GM12872 (cell line): ENCODE measurements around the gene OXER1.

Experiments
- TF ChIP-seq, protein P1 (sequence below): IDR thresholded peaks from 3 replicates; pipeline ENCODE4 v1.5.1; 2011; ENCODE audit warnings: low read depth, mild to moderate bottlenecking, low read length, moderate library complexity; ENCODE audit not compliant: insufficient read depth

The OXER1 gene

GRCh38 chr2:42799881-42800280, 35.9 kb upstream of the OXER1 start:
- TF ChIP-seq, protein P1, sequence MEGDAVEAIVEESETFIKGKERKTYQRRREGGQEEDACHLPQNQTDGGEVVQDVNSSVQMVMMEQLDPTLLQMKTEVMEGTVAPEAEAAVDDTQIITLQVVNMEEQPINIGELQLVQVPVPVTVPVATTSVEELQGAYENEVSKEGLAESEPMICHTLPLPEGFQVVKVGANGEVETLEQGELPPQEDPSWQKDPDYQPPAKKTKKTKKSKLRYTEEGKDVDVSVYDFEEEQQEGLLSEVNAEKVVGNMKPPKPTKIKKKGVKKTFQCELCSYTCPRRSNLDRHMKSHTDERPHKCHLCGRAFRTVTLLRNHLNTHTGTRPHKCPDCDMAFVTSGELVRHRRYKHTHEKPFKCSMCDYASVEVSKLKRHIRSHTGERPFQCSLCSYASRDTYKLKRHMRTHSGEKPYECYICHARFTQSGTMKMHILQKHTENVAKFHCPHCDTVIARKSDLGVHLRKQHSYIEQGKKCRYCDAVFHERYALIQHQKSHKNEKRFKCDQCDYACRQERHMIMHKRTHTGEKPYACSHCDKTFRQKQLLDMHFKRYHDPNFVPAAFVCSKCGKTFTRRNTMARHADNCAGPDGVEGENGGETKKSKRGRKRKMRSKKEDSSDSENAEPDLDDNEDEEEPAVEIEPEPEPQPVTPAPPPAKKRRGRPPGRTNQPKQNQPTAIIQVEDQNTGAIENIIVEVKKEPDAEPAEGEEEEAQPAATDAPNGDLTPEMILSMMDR: no peak

- TF ChIP-seq, protein P1: no peak
Observed at GRCh38 chr2:42797281-42797680, 33.3 kb upstream of the OXER1 start.

DNA sequence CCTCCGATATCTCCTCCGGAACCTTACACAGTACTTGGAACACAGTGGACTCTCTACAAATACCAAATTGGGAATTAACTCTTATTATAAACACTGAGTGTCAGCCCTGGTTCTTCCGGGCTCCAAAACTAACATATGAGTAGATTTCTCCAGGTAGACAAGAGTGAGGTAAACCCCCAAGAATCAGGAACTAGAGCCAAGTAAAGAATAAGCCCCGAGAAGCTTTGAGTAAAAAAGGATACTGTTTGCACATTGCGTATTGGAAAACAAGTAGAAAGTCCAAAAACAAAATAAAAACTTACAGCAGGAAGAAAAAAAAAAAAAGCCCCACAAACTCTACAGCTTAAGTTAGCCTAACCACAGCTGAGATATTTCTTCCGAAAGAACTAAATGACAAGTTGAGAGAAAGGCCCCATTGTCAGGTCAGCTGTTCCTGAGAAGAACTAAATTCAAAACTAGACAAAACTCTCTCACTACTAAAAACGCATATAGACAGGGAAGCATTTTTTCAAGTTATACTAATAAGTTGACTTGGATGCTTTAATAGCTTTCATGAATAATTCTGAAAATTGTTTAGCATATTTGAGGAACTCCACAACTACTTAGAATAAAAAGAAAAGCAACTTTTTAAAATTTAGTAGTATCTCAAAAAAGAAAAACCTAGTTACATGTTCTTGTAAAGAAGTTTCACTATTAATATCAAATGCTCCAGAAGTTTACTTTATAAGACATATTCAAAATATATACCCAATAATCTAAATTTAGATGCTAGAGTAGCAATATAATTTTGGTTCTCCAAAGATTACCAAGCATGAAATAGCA, 32.7 kb upstream of the OXER1 start:
- TF ChIP-seq, protein P1: no peak

DNA sequence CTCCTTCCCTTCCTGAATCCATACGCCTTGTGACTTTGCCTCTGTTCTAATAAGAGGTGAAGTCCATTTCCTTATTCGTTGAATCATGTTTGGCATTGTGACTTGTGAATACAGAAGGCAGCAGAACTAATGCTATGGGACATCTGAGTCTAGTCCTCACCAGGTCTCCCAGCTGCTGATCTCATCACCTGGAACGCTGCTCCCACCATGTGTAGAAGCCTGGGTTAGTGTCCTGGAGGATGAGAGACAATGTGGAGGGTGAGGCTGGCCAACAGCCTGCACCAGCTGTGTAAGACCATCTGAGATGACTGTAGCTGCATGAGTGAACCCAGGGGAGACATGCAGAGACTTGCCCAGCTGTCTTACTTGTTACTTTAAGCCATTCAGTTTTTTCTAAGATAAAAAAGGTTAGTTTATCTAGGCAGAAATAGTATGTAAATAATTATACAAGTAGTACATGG, 31.9 kb upstream of the OXER1 start:
- TF ChIP-seq, protein P1: no peak

DNA sequence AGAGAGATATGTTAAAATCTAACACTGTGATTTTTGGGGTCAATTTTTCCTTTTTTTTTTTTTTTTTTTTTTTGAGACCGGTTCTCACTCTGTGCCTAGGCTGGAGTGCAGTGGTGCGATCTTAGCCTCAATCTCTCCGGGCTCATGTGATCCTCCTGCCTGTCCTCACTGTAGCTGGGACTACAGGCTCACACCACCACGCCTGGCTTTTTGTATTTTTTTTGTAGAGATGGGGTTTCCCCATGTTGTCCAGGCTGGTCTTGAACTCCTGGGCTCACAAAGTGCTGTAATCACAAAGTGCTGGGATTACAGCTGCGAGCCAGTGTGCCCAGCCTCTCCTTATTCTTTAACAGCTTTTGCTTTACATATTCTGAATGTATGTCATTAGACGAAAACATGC, 31.3 kb upstream of the OXER1 start:
- TF ChIP-seq, protein P1: no peak

- TF ChIP-seq, protein P1: peak; percentile 83
Observed at GRCh38 chr2:42794271-42795046, 30.5 kb upstream of the OXER1 start.
